NCI-H2029 (cell line): Measurements from ENCODE around the gene AQP7.
A peak's percentile ranks its signal among the peaks of the same experiment; 100 is the strongest.
"Not testable (repeated sequence)": the region's sequence is repeated elsewhere in the genome, so short reads cannot be mapped to it uniquely, and the experiment has no call there.

Source experiments
- DNase-seq: peaks from one replicate; lab custom pipeline; 2025; lab: John Stamatoyannopoulos, UW

Gene AQP7

GRCh38 chr9:33402371-33402770, at the start of gene AQP7:
AQP7 (minus strand) TSS chr9:33402568; CDS start chr9:33401262, 1,306 bp downstream.
- not testable (repeated sequence) for DNase-seq

GRCh38 chr9:33450621-33451146, 48.3 kb upstream of the AQP7 start:
- no peak for DNase-seq

- DNase-seq: no peak
Observed at GRCh38 chr9:33449715-33450114, 47.3 kb upstream of the AQP7 start.

GRCh38 chr9:33447799-33448553, 45.6 kb upstream of the AQP7 start:
- no peak for DNase-seq

GRCh38 chr9:33446946-33447798, 44.8 kb upstream of the AQP7 start, which contains the start of gene AQP3:
AQP3 (minus strand) TSS chr9:33447593; CDS start chr9:33447530, 63 bp downstream.
- DNase-seq: peak; percentile 20

- no peak for DNase-seq
Observed at GRCh38 chr9:33446240-33446945, 44.0 kb upstream of the AQP7 start.

- DNase-seq: no peak
Observed at GRCh38 chr9:33445389-33446239, 43.2 kb upstream of the AQP7 start.

- DNase-seq: no peak
Observed at GRCh38 chr9:33443464-33444154, 41.2 kb upstream of the AQP7 start.

- DNase-seq: no peak
Observed at GRCh38 chr9:33443047-33443446, 40.7 kb upstream of the AQP7 start.

- DNase-seq: no peak
Observed at GRCh38 chr9:33442125-33442524, 39.8 kb upstream of the AQP7 start.

GRCh38 chr9:33440609-33441008, 38.2 kb upstream of the AQP7 start:
- DNase-seq: no peak

GRCh38 chr9:33440204-33440603, 37.8 kb upstream of the AQP7 start:
- no peak for DNase-seq

GRCh38 chr9:33439731-33440130, 37.4 kb upstream of the AQP7 start:
- DNase-seq: no peak

GRCh38 chr9:33438926-33439680, 36.7 kb upstream of the AQP7 start:
- no peak for DNase-seq

- DNase-seq: no peak
Observed at GRCh38 chr9:33437898-33438297, 35.5 kb upstream of the AQP7 start.

GRCh38 chr9:33437205-33437604, 34.8 kb upstream of the AQP7 start:
- no peak for DNase-seq

- no peak for DNase-seq
Observed at GRCh38 chr9:33436445-33436844, 34.1 kb upstream of the AQP7 start.

- DNase-seq: no peak
Observed at GRCh38 chr9:33435821-33436277, 33.5 kb upstream of the AQP7 start.

GRCh38 chr9:33434317-33435105, 32.1 kb upstream of the AQP7 start:
- DNase-seq: no peak
